GM12874 (cell line): ENCODE results near the gene PLP1.

Experiments
- CTCF ChIP-seq: IDR thresholded peaks from 2 replicates; pipeline ENCODE4 v1.5.1; 2011; ENCODE audit warnings: low read depth, mild to moderate bottlenecking, control low read depth, low read length, moderate library complexity; ENCODE audit not compliant: insufficient read depth

PLP1 gene

GRCh38 chrX:103776546-103776945 is at the start of gene PLP1:
TSS of gene PLP1 (plus strand) at chrX:103776840. CDS start at chrX:103776996, 156 bp downstream.
- TF ChIP-seq CTCF = no peak

- TF ChIP-seq CTCF = no peak
Observed at GRCh38 chrX:103727115-103727514, 49.5 kb upstream of the PLP1 start.

GRCh38 chrX:103729015-103729414 is 47.6 kb upstream of the PLP1 start:
- no peak for TF ChIP-seq CTCF

- TF ChIP-seq CTCF = no peak
Observed at GRCh38 chrX:103730147-103730795, 46.4 kb upstream of the PLP1 start.

- TF ChIP-seq CTCF = no peak
Observed at GRCh38 chrX:103730796-103731493, 45.7 kb upstream of the PLP1 start.

- TF ChIP-seq CTCF = no peak
Observed at GRCh38 chrX:103733017-103733416, 43.6 kb upstream of the PLP1 start.

- no peak for TF ChIP-seq CTCF
Observed at GRCh38 chrX:103734125-103734760, 42.4 kb upstream of the PLP1 start.
